ENCODE results near the gene UTP25. TPM values are rescaled to one million over a fixed set of nuclear protein-coding genes. Genes with fewer than 3 reads are reported as not detected.

UTP25 gene
- total and polyA plus RNA-seq, 4 donors, result 1.8 to 7.3 (median 4.6) TPM

DNA sequence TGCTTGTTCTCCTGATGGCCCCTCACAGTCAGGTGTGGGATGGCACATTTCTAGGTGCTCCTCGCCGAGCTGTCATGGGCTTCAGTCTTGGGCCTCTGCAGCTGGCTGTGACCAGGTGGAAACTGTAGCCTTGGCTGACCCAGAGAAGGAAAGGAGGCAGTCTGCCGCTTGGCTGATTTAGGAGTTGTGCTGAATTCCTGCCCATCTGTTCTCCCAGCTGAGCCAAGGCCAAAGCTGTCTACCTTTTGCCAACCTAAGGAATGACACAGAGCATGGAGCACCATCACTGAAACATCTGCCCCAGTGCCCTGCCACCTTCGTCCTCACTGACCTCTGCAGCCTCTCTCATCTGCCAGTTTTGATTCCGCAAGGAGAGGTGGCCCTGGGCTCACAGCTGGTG is 27.9 kb downstream of the UTP25 start:
- Histone ChIP-seq H3K27me3 (ENCODE audit: control insufficient read depth in 3 of 3, insufficient read depth in 3 of 3, low read length in 2 of 3) (no peaks in the 10 kb centered on the region), H3K4me3 (no peak overlapping the region), H3K27ac (ENCODE audit: low read depth in 1 of 2, low read length in 1 of 2) (no peak overlapping the region), H3K9ac (ENCODE audit: insufficient read depth in 1 of 2, low read length in 2 of 2) (no peak overlapping the region), H3K36me3 (ENCODE audit: control insufficient read depth in 4 of 4, insufficient read depth in 4 of 4, low read length in 4 of 4) (peaks cover 0 to 13% (median 8%) of the 10 kb centered on the region in 4 donors), H3K9me3 (ENCODE audit: control insufficient read depth in 4 of 4, insufficient read depth in 3 of 4, low read length in 3 of 4) (no peaks in the 10 kb centered on the region), H3K4me1 (ENCODE audit: control insufficient read depth in 5 of 5, insufficient read depth in 5 of 5, low read length in 5 of 5) (no peaks in the 10 kb centered on the region)
- ATAC-seq (ENCODE audit: insufficient read depth, low FRiP score) (no peak), DNase-seq (no peak)
- TF ChIP-seq, protein P1, sequence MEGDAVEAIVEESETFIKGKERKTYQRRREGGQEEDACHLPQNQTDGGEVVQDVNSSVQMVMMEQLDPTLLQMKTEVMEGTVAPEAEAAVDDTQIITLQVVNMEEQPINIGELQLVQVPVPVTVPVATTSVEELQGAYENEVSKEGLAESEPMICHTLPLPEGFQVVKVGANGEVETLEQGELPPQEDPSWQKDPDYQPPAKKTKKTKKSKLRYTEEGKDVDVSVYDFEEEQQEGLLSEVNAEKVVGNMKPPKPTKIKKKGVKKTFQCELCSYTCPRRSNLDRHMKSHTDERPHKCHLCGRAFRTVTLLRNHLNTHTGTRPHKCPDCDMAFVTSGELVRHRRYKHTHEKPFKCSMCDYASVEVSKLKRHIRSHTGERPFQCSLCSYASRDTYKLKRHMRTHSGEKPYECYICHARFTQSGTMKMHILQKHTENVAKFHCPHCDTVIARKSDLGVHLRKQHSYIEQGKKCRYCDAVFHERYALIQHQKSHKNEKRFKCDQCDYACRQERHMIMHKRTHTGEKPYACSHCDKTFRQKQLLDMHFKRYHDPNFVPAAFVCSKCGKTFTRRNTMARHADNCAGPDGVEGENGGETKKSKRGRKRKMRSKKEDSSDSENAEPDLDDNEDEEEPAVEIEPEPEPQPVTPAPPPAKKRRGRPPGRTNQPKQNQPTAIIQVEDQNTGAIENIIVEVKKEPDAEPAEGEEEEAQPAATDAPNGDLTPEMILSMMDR (IDR thresholded peaks at IDR 0.05; ENCODE audit: control extremely low read depth, extremely low read depth), result no peak
- WGBS, 2 donors, result 90 to 92% methylated on average over 5 of the region's 5 CpGs

DNA sequence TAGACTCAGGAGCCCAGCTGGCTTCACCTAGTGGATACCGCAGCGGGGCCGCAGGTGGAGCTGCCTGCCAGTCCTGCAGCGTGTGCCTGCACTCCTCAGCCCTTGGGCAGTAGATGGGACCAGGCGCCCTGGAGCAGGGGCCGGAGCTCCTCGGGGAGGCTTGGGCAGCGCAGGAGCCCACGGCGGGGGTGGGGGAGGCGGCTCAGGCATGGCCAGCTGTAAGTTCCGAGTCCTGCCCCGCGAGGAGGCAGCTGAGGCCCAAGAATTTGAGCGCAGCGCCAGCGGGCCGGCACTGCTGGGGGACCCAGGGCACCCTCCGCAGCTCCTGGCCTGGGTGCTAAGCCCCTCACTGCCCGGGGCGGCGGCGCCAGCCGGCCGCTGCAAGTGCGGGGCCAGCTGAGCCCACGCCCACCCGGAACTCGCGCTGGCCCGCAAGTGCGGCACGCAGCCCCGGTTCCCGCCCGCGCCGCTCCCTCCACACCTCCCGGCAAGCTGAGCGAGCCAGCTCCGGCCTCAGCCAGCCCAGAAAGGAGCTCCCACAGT is 30.9 kb downstream of the UTP25 start:
- 94 to 96% methylated on average over 40 to 41 of the region's 41 CpGs for WGBS, 2 donors
- no peak for ATAC-seq (ENCODE audit: insufficient read depth, low FRiP score)
- no peak overlapping the region for H3K9ac ChIP-seq (ENCODE audit: insufficient read depth in 1 of 2, low read length in 2 of 2)
- no peaks in the 10 kb centered on the region for H3K9me3 ChIP-seq (ENCODE audit: control insufficient read depth in 4 of 4, insufficient read depth in 3 of 4, low read length in 3 of 4)
- peaks cover 0 to 6% (median 3%) of the 10 kb centered on the region in 5 donors for H3K4me1 ChIP-seq (ENCODE audit: control insufficient read depth in 5 of 5, insufficient read depth in 5 of 5, low read length in 5 of 5)
- TF ChIP-seq, protein P1 (IDR thresholded peaks at IDR 0.05; ENCODE audit: control extremely low read depth, extremely low read depth), result no peak
- H3K27me3 ChIP-seq (ENCODE audit: control insufficient read depth in 3 of 3, insufficient read depth in 3 of 3, low read length in 2 of 3), result peaks cover 0 to 3% (median 0%) of the 10 kb centered on the region in 3 donors
- no peak for DNase-seq
- H3K4me3 ChIP-seq, result no peak overlapping the region
- H3K36me3 ChIP-seq (ENCODE audit: control insufficient read depth in 4 of 4, insufficient read depth in 4 of 4, low read length in 4 of 4), result peaks cover 0 to 9% (median 3%) of the 10 kb centered on the region in 4 donors
- H3K27ac ChIP-seq (ENCODE audit: low read depth in 1 of 2, low read length in 1 of 2), result no peak overlapping the region

DNA sequence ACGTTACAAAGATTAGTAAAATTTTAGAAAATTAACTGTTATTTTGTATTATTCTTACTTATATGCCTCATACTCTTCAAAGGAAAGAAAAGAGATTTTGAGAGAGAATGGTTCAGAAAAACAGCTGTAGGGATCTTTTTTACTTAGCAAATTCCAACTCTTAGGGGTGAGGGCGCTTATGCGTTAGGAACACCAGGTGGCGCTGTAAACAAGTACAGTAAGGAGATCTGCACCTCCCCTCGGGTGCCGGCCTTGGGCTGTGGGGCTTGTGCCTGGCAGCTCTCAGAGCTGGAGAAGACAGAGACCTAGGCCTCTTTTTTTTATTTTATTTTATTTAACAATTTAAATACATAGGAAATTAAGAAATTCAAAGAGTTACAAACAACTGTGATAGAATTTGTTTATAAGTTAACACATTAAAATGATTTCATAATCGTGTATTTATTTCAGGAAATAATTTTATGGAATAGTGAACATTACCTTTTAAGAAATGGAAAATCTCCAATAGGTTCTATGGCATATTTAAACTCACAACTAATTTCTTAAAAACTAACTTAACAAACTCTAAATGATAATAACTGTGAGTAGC is 32.6 kb downstream of the UTP25 start:
- ATAC-seq (ENCODE audit: insufficient read depth, low FRiP score) (peak; percentile 55), DNase-seq (peak; percentile 72 to 85 (median 76))
- Histone ChIP-seq H3K27me3 (ENCODE audit: control insufficient read depth in 3 of 3, insufficient read depth in 3 of 3, low read length in 2 of 3) (peaks cover 0 to 3% (median 0%) of the 10 kb centered on the region in 3 donors), H3K9ac (ENCODE audit: insufficient read depth in 1 of 2, low read length in 2 of 2) (no peak overlapping the region), H3K4me1 (ENCODE audit: control insufficient read depth in 5 of 5, insufficient read depth in 5 of 5, low read length in 5 of 5) (peaks cover 0 to 8% (median 3%) of the 10 kb centered on the region in 5 donors), H3K9me3 (ENCODE audit: control insufficient read depth in 4 of 4, insufficient read depth in 3 of 4, low read length in 3 of 4) (no peaks in the 10 kb centered on the region), H3K36me3 (ENCODE audit: control insufficient read depth in 4 of 4, insufficient read depth in 4 of 4, low read length in 4 of 4) (no peaks in the 10 kb centered on the region), H3K27ac (ENCODE audit: low read depth in 1 of 2, low read length in 1 of 2) (no peak overlapping the region), H3K4me3 (no peak overlapping the region)
- TF ChIP-seq, protein P1 (IDR thresholded peaks at IDR 0.05; ENCODE audit: control extremely low read depth, extremely low read depth), result peak; percentile 68
- WGBS, 2 donors, result 15 to 17% methylated on average over 7 of the region's 7 CpGs

Data from lung (tissue), 12 donors.